Right lobe of liver (tissue), 4 donors: ENCODE measurements around the gene NF1.

ENCODE experiments used
- POLR2A ChIP-seq: fragments of 450-650 bp; IDR thresholded peaks from one replicate; pipeline ENCODE4 v1.6.1; 2017; ENCODE audit warnings: antibody characterized with exemption, mild to moderate bottlenecking
- TF ChIP-seq, protein P1 (sequence below), 4 donors: fragments of 200-600 bp in 3 of 4; fragments of 450-650 bp in 1 of 4; IDR thresholded peaks; one replicate each; pipeline versions ENCODE4 v1.5.1 to v1.8.0; 2016 to 2022; ENCODE audit warnings: antibody characterized with exemption in 4 of 4, mild to moderate bottlenecking in 2 of 4
- donor health status: DM: no; HTN: no; CAD: no.
- donor health status: DM: no; HTN: no; CAD: no.
- donor health status: DM: no; HTN: yes; CAD: no.

- TF ChIP-seq, protein P1, sequence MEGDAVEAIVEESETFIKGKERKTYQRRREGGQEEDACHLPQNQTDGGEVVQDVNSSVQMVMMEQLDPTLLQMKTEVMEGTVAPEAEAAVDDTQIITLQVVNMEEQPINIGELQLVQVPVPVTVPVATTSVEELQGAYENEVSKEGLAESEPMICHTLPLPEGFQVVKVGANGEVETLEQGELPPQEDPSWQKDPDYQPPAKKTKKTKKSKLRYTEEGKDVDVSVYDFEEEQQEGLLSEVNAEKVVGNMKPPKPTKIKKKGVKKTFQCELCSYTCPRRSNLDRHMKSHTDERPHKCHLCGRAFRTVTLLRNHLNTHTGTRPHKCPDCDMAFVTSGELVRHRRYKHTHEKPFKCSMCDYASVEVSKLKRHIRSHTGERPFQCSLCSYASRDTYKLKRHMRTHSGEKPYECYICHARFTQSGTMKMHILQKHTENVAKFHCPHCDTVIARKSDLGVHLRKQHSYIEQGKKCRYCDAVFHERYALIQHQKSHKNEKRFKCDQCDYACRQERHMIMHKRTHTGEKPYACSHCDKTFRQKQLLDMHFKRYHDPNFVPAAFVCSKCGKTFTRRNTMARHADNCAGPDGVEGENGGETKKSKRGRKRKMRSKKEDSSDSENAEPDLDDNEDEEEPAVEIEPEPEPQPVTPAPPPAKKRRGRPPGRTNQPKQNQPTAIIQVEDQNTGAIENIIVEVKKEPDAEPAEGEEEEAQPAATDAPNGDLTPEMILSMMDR (IDR thresholded peaks at IDR 0.05), result no peak
- TF ChIP-seq POLR2A, result no peak
Observed at GRCh38 chr17:31236137-31236536, 141.4 kb downstream of the NF1 start.
